Stimulated activated CD4-positive, alpha-beta T cell treated with anti-CD3 and anti-CD28 coated beads, Interleukin-1b, Interleukin-23, amount 100 ng/mL, for 4 hours (primary cell): ENCODE data around the gene INSL4.

Experiments used
- DNase-seq, 2 donors: peaks; one replicate each; pipeline ENCODE4 v3.0.0-alpha.2; 2020; ENCODE audit warnings: low read depth in 2 of 2

The INSL4 gene

GRCh38 chr9:5231212-5231611, at the start of gene INSL4:
TSS of gene INSL4 (plus strand) at chr9:5231419. CDS start at chr9:5231524, 105 bp downstream.
- no peak for DNase-seq

- no peak for DNase-seq
Observed at GRCh38 chr9:5184776-5185175, 46.4 kb upstream of the INSL4 start.

- DNase-seq, result no peak
Observed at GRCh38 chr9:5185220-5185840, 45.9 kb upstream of the INSL4 start, which contains the start of gene INSL6. TSS of gene INSL6 (minus strand) at chr9:5185639. CDS start at chr9:5185602, 37 bp downstream.

- peak; percentile 16 to 43 for DNase-seq
Observed at GRCh38 chr9:5186416-5187169, 44.6 kb upstream of the INSL4 start.

GRCh38 chr9:5188060-5188984, 42.9 kb upstream of the INSL4 start:
- DNase-seq, result no peak

- DNase-seq, result no peak
Observed at GRCh38 chr9:5191985-5192384, 39.2 kb upstream of the INSL4 start.

- no peak for DNase-seq
Observed at GRCh38 chr9:5193345-5193744, 37.9 kb upstream of the INSL4 start.

GRCh38 chr9:5195463-5195862, 35.8 kb upstream of the INSL4 start:
- DNase-seq, result no peak

GRCh38 chr9:5205071-5205470, 26.1 kb upstream of the INSL4 start:
- DNase-seq, result no peak

GRCh38 chr9:5230554-5230953, 665 bp upstream of the INSL4 start:
- no peak for DNase-seq

GRCh38 chr9:5263351-5264218, 32.4 kb downstream of the INSL4 start:
- no peak for DNase-seq

- no peak for DNase-seq
Observed at GRCh38 chr9:5264219-5264595, 33.0 kb downstream of the INSL4 start.

GRCh38 chr9:5265939-5266338, 34.7 kb downstream of the INSL4 start:
- no peak for DNase-seq

- no peak for DNase-seq
Observed at GRCh38 chr9:5269249-5269715, 38.1 kb downstream of the INSL4 start.

GRCh38 chr9:5274770-5275169, 43.6 kb downstream of the INSL4 start:
- no peak for DNase-seq

GRCh38 chr9:5278486-5278885, 47.3 kb downstream of the INSL4 start:
- no peak for DNase-seq
